ENCODE results near the gene MAP4K4.

Gene MAP4K4

DNA sequence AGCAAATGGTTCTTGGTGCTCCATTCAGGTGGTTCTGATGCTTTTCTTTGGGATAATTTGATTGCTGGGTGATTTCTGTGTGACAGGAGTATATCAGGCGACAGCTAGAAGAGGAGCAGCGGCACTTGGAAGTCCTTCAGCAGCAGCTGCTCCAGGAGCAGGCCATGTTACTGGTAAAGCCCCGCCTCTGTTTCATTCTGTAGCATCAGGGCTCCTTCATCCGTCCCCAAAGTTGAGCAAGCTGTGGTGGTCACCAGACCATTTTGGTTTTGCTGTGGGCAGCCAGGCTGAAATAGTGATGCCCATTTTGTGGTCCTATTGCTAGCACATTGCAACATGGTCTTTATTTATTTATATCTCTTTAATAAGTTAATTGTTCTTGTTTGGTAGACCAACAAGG is 161.4 kb downstream of the MAP4K4 start:
- H3K4me3 ChIP-seq (ENCODE audit: low read depth in 1 of 2, low read length in 2 of 2) = no peak overlapping the region
- H3K79me2 ChIP-seq (ENCODE audit: insufficient read depth, low read length) = no peaks in the 10 kb centered on the region
- H3K36me3 ChIP-seq (ENCODE audit: insufficient read depth, low read length) = peaks cover 96% of the 10 kb centered on the region
- no peaks in the 10 kb centered on the region for H3K27me3 ChIP-seq (ENCODE audit: insufficient read depth, low read length, poor library complexity)
- ATAC-seq (ENCODE audit: insufficient read depth, low read depth) (no peak), DNase-seq (no peak)
- TF ChIP-seq EZH2 (IDR thresholded peaks at IDR 0.05; ENCODE audit: borderline replicate concordance, low read depth, low read length, severe bottlenecking) = no peak
- TF ChIP-seq CTCF (IDR thresholded peaks at IDR 0.05; ENCODE audit: borderline replicate concordance, extremely low read depth, low read length, poor library complexity, severe bottlenecking) = no peak
- H3K9ac ChIP-seq (ENCODE audit: low read depth, low read length) = no peak overlapping the region
- H3K27ac ChIP-seq (ENCODE audit: low read length) = no peak overlapping the region
- H4K20me1 ChIP-seq (ENCODE audit: insufficient read depth, low read length) = no peaks in the 10 kb centered on the region
- H2AFZ ChIP-seq (ENCODE audit: low read depth, low read length) = no peak overlapping the region
- no peaks in the 10 kb centered on the region for H3K4me1 ChIP-seq (ENCODE audit: insufficient read depth, low read length)
- H3K9me3 ChIP-seq (ENCODE audit: insufficient read depth, low read length, severe bottlenecking) = no peaks in the 10 kb centered on the region
- H3K4me2 ChIP-seq (ENCODE audit: insufficient read depth, low read length) = no peak overlapping the region

DNA sequence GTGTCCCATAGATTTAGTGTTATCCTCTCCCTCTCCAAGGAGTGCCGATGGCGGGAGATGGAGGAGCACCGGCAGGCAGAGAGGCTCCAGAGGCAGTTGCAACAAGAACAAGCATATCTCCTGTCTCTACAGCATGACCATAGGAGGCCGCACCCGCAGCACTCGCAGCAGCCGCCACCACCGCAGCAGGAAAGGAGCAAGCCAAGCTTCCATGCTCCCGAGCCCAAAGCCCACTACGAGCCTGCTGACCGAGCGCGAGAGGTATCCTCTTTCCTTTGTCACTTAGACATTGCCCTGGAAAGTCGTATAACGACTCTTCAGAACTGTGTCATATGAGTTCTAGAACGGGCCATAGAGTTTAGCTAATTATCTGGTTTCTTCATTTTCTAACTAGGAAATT is 162.1 kb downstream of the MAP4K4 start:
- DNase-seq (no peak), ATAC-seq (ENCODE audit: insufficient read depth, low read depth) (no peak)
- H3K4me3 ChIP-seq (ENCODE audit: low read depth in 1 of 2, low read length in 2 of 2) = no peak overlapping the region
- H3K9me3 ChIP-seq (ENCODE audit: insufficient read depth, low read length, severe bottlenecking) = no peaks in the 10 kb centered on the region
- peaks cover 94% of the 10 kb centered on the region for H3K36me3 ChIP-seq (ENCODE audit: insufficient read depth, low read length)
- no peak overlapping the region for H2AFZ ChIP-seq (ENCODE audit: low read depth, low read length)
- H3K27me3 ChIP-seq (ENCODE audit: insufficient read depth, low read length, poor library complexity) = no peaks in the 10 kb centered on the region
- TF ChIP-seq EZH2 (IDR thresholded peaks at IDR 0.05; ENCODE audit: borderline replicate concordance, low read depth, low read length, severe bottlenecking) = no peak
- no peak for TF ChIP-seq CTCF (IDR thresholded peaks at IDR 0.05; ENCODE audit: borderline replicate concordance, extremely low read depth, low read length, poor library complexity, severe bottlenecking)
- H3K4me2 ChIP-seq (ENCODE audit: insufficient read depth, low read length) = no peak overlapping the region
- no peaks in the 10 kb centered on the region for H3K4me1 ChIP-seq (ENCODE audit: insufficient read depth, low read length)
- no peak overlapping the region for H3K9ac ChIP-seq (ENCODE audit: low read depth, low read length)
- no peak overlapping the region for H3K27ac ChIP-seq (ENCODE audit: low read length)
- H4K20me1 ChIP-seq (ENCODE audit: insufficient read depth, low read length) = no peaks in the 10 kb centered on the region
- no peaks in the 10 kb centered on the region for H3K79me2 ChIP-seq (ENCODE audit: insufficient read depth, low read length)

- Histone ChIP-seq H3K4me1 (ENCODE audit: insufficient read depth, low read length) (no peaks in the 10 kb centered on the region), H3K36me3 (ENCODE audit: insufficient read depth, low read length) (peaks cover 94% of the 10 kb centered on the region), H3K4me3 (ENCODE audit: low read depth in 1 of 2, low read length in 2 of 2) (no peak overlapping the region), H2AFZ (ENCODE audit: low read depth, low read length) (no peak overlapping the region), H4K20me1 (ENCODE audit: insufficient read depth, low read length) (no peaks in the 10 kb centered on the region), H3K4me2 (ENCODE audit: insufficient read depth, low read length) (no peak overlapping the region), H3K9me3 (ENCODE audit: insufficient read depth, low read length, severe bottlenecking) (no peaks in the 10 kb centered on the region), H3K27ac (ENCODE audit: low read length) (no peak overlapping the region), H3K79me2 (ENCODE audit: insufficient read depth, low read length) (no peaks in the 10 kb centered on the region), H3K27me3 (ENCODE audit: insufficient read depth, low read length, poor library complexity) (no peaks in the 10 kb centered on the region), H3K9ac (ENCODE audit: low read depth, low read length) (no peak overlapping the region)
- TF ChIP-seq CTCF (IDR thresholded peaks at IDR 0.05; ENCODE audit: borderline replicate concordance, extremely low read depth, low read length, poor library complexity, severe bottlenecking) (peak; percentile 8), EZH2 (IDR thresholded peaks at IDR 0.05; ENCODE audit: borderline replicate concordance, low read depth, low read length, severe bottlenecking) (no peak)
- no peak for DNase-seq
- ATAC-seq (ENCODE audit: insufficient read depth, low read depth) = no peak
Measured at GRCh38 chr2:101860157-101860556, 162.7 kb downstream of the MAP4K4 start.

- H2AFZ ChIP-seq (ENCODE audit: low read depth, low read length) = no peak overlapping the region
- H3K27me3 ChIP-seq (ENCODE audit: insufficient read depth, low read length, poor library complexity) = no peaks in the 10 kb centered on the region
- H3K4me3 ChIP-seq (ENCODE audit: low read depth in 1 of 2, low read length in 2 of 2) = no peak overlapping the region
- H3K36me3 ChIP-seq (ENCODE audit: insufficient read depth, low read length) = peaks cover 94% of the 10 kb centered on the region
- no peak overlapping the region for H3K4me2 ChIP-seq (ENCODE audit: insufficient read depth, low read length)
- H3K4me1 ChIP-seq (ENCODE audit: insufficient read depth, low read length) = no peaks in the 10 kb centered on the region
- H3K9me3 ChIP-seq (ENCODE audit: insufficient read depth, low read length, severe bottlenecking) = no peaks in the 10 kb centered on the region
- no peaks in the 10 kb centered on the region for H3K79me2 ChIP-seq (ENCODE audit: insufficient read depth, low read length)
- H3K27ac ChIP-seq (ENCODE audit: low read length) = no peak overlapping the region
- no peak overlapping the region for H3K9ac ChIP-seq (ENCODE audit: low read depth, low read length)
- ATAC-seq (ENCODE audit: insufficient read depth, low read depth) (no peak), DNase-seq (no peak)
- TF ChIP-seq EZH2 (IDR thresholded peaks at IDR 0.05; ENCODE audit: borderline replicate concordance, low read depth, low read length, severe bottlenecking) (no peak), CTCF (IDR thresholded peaks at IDR 0.05; ENCODE audit: borderline replicate concordance, extremely low read depth, low read length, poor library complexity, severe bottlenecking) (no peak)
- no peaks in the 10 kb centered on the region for H4K20me1 ChIP-seq (ENCODE audit: insufficient read depth, low read length)
Measured at GRCh38 chr2:101860782-101861181, 163.3 kb downstream of the MAP4K4 start.

Data from DND-41 (cell line).